Mucosa of stomach (tissue), 1 donor: ENCODE data around the gene CPEB4.

Experiments
- H3K27me3 ChIP-seq: one replicate; pipeline ENCODE4 v1.7.0; 2013; ENCODE audit warnings: mild to moderate bottlenecking, low read length; ENCODE audit not compliant: control insufficient read depth, insufficient read depth
- H3K36me3 ChIP-seq: one replicate; pipeline ENCODE4 v1.7.0; 2013; ENCODE audit warnings: low read length; ENCODE audit not compliant: control insufficient read depth, insufficient read depth
- H3K4me1 ChIP-seq: one replicate; pipeline ENCODE4 v1.7.0; 2013; ENCODE audit warnings: mild to moderate bottlenecking, low read length; ENCODE audit not compliant: control insufficient read depth, insufficient read depth
- H3K4me3 ChIP-seq: one replicate; pipeline ENCODE4 v1.7.0; 2013; ENCODE audit warnings: low read length
- H3K9ac ChIP-seq: one replicate; pipeline ENCODE4 v1.7.0; 2013; ENCODE audit warnings: mild to moderate bottlenecking, low read length, moderate library complexity
- H3K9me3 ChIP-seq: one replicate; pipeline ENCODE4 v1.7.0; 2013; ENCODE audit warnings: mild to moderate bottlenecking, low read length, moderate library complexity; ENCODE audit not compliant: control insufficient read depth
- donor health status: Pancreatic carcinoma.

The CPEB4 gene

DNA sequence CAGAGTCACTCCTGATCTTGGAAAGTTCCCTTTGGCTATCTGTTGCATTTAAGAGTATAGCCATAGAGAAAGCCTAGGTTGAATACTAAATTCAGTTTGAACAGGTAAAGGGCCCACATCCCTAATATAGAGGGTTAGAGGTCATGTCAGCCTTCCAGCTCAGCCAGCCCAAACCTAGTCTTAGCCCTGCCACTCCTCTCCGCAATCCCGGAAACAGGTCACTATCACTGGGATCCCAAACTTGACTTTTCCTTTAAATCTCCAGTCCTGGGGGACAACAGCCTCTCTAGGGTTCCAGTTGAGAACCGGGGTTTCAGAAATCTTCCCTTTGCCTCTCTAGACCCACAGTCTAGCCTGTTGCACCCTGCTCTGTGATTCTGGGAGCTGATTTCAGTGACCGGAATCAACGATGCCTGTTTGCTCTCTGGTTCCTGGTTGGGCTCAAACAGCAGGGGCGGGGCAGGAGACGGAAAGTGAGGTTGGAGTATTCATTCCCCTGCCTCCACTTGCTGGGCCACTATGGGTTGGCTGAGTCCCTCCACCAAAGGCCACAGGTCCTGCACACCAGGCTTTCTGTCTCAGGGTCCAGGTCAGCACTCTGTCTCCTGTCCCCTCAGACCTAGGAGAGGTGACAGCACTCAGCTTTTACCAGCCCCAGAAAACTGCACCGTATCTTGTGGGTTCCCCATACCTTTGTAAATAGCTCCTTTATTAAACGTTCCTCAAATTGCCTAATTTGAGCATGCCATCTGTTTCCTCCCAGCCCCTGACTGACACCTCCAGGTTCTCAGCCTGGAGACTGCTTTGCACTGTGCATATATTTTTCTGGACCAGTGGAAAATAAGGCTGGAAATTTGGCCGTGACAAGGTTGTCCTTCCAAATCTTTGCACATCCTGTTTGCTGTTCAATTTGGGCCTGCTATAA, 23.8 kb upstream of the CPEB4 start:
- no peaks in the 10 kb centered on the region for H3K36me3 ChIP-seq
- H3K9ac ChIP-seq: peak overlapping the region; percentile 58
- H3K9me3 ChIP-seq: no peaks in the 10 kb centered on the region
- no peak overlapping the region for H3K4me3 ChIP-seq
- peaks cover 64% of the 10 kb centered on the region for H3K4me1 ChIP-seq
- no peaks in the 10 kb centered on the region for H3K27me3 ChIP-seq

DNA sequence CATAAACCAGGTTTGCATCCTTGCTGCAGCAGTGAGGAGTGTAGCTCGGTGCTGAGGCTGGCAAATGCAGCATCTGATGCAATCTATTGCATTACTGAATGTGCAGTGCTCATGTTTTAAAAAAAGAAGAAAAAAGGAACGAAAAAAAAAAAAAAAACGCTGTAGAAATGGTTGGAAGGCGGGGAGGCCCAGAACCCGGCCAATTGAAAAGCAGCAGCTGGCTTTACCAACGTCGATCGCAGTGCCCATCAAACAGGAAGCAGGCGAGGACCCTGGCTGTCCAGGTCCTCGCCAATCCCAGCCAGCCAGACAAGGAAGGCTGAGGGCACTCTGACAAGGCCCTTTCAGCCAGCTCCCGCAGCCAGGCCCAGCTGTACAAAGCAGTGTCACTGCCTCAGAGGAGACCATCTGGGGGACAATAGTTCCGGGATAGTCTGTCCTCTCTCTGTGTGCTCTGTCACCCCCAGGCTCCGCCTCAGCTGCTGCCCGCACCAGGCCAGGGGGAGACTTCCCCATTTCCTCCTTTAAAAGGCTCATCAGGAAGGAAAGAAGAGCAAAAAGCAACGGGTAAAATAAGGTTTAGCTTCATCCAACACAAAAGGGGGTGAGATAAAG, 21.8 kb upstream of the CPEB4 start:
- Histone ChIP-seq H3K27me3 (no peaks in the 10 kb centered on the region), H3K9me3 (no peaks in the 10 kb centered on the region), H3K36me3 (no peaks in the 10 kb centered on the region), H3K4me3 (no peak overlapping the region), H3K9ac (no peak overlapping the region), H3K4me1 (peaks cover 45% of the 10 kb centered on the region)

DNA sequence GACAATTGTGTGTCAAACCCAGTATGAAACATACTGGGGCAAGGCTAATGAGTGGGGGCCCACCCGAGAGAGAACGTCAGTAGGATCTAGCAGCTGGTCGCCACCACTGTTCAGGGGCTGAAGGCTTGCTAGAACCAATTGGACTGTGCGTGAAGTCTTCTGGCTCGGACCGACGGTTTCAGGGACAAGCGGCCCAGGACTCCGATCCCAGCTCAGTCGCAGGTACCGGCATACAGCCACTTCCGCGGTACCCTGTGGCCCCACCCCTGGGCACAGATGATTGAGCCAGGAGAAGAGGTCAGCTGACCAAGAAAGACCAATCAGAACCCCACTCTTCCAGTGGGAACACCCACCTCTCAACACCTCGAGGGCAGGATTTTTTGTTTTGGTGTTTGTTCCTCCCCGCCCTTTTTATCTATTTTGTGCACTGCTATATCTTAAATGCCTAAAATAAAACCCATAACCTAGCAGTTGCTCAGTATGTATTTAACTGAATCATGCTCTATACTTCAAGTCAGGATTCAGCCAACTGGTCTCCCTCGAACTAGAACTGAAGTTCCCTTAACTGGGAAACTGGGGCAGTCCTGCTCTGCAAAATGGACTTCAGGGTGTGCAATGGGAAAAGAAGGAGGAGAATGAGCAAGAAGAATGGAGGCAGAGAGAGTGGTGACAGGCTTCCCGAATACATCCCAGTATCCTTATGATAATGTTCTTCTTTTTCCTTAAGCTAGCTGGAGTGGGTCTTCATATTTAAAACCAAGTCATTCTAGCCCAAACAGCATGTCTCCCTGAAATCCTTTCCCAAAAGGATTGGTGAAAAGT, 21.1 kb upstream of the CPEB4 start:
- Histone ChIP-seq H3K27me3 (no peaks in the 10 kb centered on the region), H3K9me3 (no peaks in the 10 kb centered on the region), H3K36me3 (no peaks in the 10 kb centered on the region), H3K4me3 (no peak overlapping the region), H3K9ac (no peak overlapping the region), H3K4me1 (peaks cover 43% of the 10 kb centered on the region)

DNA sequence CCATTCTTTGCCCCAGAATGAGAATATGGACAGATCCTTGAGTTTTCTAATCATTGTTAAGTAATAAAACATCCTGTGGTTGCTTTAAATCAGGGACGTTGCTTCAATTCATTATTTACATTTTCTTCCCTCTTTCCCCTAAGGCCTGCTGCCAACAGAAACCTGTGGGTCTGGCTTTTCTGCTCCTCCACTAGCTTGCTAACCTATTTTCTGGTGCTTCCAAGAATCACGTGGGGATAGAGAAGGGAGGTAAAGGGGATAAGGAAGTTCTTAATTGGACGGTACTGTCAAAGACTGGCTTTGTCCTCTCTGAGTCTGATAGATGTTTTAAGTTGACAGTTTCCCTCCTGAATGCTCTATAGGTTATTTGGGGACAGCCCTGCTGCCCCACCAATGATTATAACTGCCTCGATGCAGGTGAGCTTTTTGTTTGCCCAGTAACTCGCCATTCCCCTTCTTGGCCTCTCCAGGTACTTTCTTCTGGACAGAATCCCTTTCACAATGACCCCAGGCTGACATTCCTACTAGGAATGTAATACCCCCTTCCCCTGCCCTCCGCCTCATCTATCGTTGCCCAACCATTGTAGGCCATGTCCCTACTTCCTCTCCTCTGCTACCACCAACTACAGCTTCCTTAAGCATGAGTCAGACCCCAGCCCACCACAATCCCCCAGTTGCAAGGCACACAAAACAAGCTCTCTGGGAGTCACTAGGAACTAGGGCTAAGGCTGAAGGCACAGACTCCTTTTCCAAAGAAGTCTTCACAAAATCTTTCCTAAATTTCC, 19.9 kb upstream of the CPEB4 start:
- Histone ChIP-seq H3K4me1 (peaks cover 49% of the 10 kb centered on the region), H3K4me3 (no peak overlapping the region), H3K9ac (no peak overlapping the region), H3K27me3 (no peaks in the 10 kb centered on the region), H3K36me3 (no peaks in the 10 kb centered on the region), H3K9me3 (no peaks in the 10 kb centered on the region)

DNA sequence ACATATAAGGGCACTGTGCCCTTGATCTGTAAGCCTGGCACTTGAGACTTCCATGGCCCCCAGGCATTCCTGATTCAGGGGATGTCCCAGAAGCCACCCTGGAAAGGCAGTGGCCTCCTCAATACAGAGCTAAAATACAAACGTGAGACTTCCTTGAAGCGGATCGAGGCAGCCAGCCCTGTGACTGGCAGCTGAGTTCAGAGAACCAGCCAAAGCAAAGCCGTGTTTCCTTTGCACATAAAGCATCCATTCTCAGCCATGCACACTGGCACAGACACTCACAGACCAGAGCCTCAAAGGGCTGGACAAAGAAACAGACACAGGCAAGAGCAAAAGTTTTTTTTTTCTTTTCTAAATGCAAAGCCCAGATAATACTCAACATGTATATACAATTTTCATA, 18.8 kb upstream of the CPEB4 start:
- Histone ChIP-seq H3K9me3 (no peaks in the 10 kb centered on the region), H3K4me1 (peaks cover 42% of the 10 kb centered on the region), H3K9ac (no peak overlapping the region), H3K36me3 (no peaks in the 10 kb centered on the region), H3K27me3 (no peaks in the 10 kb centered on the region), H3K4me3 (no peak overlapping the region)

DNA sequence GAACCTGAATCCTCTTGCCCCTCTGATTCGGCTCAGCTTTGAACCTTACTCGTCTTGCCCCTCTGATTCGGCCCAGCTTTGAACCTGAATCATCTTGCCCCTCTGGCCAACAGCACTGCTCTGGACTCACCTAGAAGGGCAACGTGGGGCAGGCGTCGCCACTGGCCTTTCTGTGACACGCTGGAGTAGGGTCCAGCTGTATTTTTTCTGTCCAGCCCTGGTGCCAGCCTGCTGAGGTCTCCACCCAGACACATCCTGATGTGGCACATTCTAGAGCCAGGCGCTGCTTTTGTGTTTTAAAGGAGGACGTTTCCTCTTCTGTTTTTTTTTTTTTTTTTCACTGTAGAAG, 15.2 kb upstream of the CPEB4 start:
- Histone ChIP-seq H3K36me3 (no peaks in the 10 kb centered on the region), H3K9me3 (no peaks in the 10 kb centered on the region), H3K27me3 (no peaks in the 10 kb centered on the region), H3K4me1 (peaks cover 28% of the 10 kb centered on the region), H3K4me3 (no peak overlapping the region), H3K9ac (no peak overlapping the region)

DNA sequence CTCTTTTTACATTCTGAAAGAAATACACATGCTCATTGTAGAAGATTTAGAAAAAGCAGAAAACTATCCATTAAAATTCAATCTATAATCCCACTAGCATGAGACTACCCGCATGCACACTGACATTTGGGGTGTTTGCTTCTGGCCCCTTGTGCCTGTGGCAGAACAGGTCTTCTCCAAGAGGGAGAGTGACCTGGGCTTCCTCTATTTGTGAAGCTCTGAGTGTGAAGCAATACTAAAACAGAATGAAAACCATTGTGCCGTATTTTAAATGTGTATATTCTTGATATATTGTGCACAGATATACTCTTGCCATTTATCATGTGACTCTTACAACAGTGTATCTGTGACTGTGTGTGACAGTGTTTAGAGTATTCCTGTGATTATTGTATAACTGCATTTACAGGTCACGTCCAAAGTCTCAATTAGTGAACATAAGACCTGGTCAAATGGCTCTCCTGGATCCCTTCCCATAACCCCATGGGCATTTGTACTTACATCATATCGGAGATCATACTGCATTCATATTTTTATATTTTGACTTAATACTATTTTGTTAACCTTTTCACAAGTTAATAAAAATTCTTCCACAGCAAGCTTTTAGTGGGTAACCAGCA, 14.7 kb upstream of the CPEB4 start:
- H3K4me3 ChIP-seq: no peak overlapping the region
- H3K36me3 ChIP-seq: no peaks in the 10 kb centered on the region
- H3K9me3 ChIP-seq: no peaks in the 10 kb centered on the region
- H3K27me3 ChIP-seq: no peaks in the 10 kb centered on the region
- no peak overlapping the region for H3K9ac ChIP-seq
- peaks cover 27% of the 10 kb centered on the region for H3K4me1 ChIP-seq

DNA sequence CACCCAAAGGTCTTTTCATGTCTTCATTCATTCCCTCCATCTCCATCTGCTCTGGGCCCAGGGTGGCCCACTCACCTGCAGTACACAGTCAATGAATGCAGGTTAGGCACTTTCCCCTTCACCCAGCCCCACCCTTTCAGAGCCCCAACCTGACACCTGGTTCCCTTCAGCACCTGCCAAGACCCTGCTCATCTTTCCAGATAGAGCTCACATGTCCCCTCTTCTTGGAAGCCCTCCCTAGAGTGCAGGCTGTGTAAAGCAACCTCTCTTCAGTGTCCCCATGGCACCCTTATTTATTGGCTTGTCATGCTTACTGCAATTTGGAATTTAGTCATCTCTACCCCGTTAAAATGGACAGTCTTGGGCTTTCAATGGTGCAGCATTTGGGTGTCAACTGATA, 13.0 kb upstream of the CPEB4 start:
- Histone ChIP-seq H3K9me3 (no peaks in the 10 kb centered on the region), H3K4me3 (no peak overlapping the region), H3K36me3 (no peaks in the 10 kb centered on the region), H3K27me3 (no peaks in the 10 kb centered on the region), H3K4me1 (peaks cover 21% of the 10 kb centered on the region), H3K9ac (no peak overlapping the region)

DNA sequence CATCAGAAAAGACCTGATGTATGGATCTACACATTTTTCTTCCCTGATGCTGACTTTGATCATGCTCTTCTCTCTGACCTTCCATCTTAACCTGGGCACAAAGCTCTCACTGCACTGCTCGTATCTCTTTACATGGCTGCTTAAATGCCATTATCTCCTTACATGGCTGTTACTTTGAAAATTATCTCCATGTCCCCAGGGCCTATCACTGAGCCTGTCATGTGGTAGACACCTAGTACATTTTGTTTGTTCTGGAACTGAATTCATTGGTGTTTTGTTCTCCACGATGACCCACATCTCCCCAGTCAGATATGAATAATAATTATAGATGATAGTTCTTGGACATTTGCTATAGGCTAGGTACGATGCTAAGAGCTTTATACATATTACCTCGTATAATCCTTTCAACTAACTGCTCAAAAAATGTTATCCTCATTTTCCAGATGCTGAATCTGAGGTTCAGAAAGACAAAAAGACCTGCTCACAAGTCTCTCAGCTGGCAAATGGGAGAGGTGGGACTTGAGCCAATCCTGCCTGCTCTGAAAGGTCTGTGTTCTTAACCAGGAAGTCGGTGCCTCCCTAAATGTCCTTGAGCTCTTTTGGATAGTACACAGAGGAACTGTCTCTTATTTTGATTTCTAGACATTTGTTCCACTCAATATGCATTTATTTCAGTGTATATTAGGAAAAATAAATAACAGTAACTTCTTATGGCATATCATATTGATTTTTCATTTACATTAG, 9.8 kb upstream of the CPEB4 start:
- peaks cover 7% of the 10 kb centered on the region for H3K4me1 ChIP-seq
- no peak overlapping the region for H3K4me3 ChIP-seq
- H3K27me3 ChIP-seq: no peaks in the 10 kb centered on the region
- H3K9ac ChIP-seq: no peak overlapping the region
- H3K9me3 ChIP-seq: no peaks in the 10 kb centered on the region
- no peaks in the 10 kb centered on the region for H3K36me3 ChIP-seq

DNA sequence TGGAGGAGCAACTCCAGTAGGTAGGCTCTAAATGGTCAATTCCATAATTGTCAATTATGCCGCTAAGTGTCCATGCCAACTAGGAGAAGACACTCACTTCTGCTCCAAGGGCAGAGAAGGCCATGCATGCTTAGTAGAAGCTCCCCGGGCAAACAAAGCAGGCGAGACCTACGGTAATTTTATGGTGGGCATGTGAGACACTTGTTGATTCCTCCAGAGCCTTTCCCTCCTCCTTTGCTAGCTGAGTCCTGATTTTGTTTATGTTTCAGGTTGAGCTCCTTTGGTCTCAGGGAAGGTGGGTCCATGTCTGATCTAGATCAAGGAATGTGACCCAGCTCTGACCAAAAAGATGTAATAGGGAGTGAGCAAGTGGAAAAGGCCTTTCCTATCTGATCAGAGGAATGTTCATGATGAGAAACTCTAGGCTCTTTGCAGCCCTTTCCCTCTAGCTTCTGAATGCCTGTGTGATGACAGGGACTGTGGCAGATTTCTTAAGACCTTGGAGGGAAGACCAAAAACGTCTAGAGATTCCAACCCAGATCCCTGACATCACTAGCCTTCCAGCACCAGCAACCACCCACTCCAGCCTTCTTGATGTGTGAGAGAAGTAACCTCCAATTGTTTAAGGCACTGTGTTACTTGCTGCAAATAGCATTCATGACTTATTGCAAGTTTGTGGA, 7.7 kb upstream of the CPEB4 start:
- Histone ChIP-seq H3K4me3 (no peak overlapping the region), H3K9ac (no peak overlapping the region), H3K36me3 (no peaks in the 10 kb centered on the region), H3K27me3 (no peaks in the 10 kb centered on the region), H3K4me1 (peaks cover 19% of the 10 kb centered on the region), H3K9me3 (no peaks in the 10 kb centered on the region)
